HFF-Myc (cell line): ENCODE results near the gene CRYAA.
A peak's percentile ranks its signal among the peaks of the same experiment; 100 is the strongest.

Experiments used
- DNase-seq: peaks from one replicate; pipeline ENCODE4 v3.0.0-alpha.2; 2011; ENCODE audit warnings: low read depth; ENCODE audit errors: extremely low read depth
- H3K4me3 ChIP-seq: replicated peaks from 2 replicates; pipeline ENCODE4 v1.5.1; 2011; ENCODE audit warnings: low read depth, mild to moderate bottlenecking, control low read depth, low read length
- TF ChIP-seq, protein P1 (sequence below): IDR thresholded peaks from 2 replicates; pipeline ENCODE4 v1.5.1; 2012; ENCODE audit warnings: mild to moderate bottlenecking, low read depth, low read length, control low read depth; ENCODE audit errors: missing control alignments

Gene CRYAA

GRCh38 chr21:43193651-43194302 lies 25.0 kb downstream of the CRYAA start:
- peak; percentile 58 for DNase-seq
- H3K4me3 ChIP-seq: no peak overlapping the region
- TF ChIP-seq, protein P1, sequence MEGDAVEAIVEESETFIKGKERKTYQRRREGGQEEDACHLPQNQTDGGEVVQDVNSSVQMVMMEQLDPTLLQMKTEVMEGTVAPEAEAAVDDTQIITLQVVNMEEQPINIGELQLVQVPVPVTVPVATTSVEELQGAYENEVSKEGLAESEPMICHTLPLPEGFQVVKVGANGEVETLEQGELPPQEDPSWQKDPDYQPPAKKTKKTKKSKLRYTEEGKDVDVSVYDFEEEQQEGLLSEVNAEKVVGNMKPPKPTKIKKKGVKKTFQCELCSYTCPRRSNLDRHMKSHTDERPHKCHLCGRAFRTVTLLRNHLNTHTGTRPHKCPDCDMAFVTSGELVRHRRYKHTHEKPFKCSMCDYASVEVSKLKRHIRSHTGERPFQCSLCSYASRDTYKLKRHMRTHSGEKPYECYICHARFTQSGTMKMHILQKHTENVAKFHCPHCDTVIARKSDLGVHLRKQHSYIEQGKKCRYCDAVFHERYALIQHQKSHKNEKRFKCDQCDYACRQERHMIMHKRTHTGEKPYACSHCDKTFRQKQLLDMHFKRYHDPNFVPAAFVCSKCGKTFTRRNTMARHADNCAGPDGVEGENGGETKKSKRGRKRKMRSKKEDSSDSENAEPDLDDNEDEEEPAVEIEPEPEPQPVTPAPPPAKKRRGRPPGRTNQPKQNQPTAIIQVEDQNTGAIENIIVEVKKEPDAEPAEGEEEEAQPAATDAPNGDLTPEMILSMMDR: no peak

- no peak for DNase-seq
- TF ChIP-seq, protein P1: no peak
- H3K4me3 ChIP-seq: no peak overlapping the region
These were observed 25.7 kb downstream of the CRYAA start for GRCh38 chr21:43194303-43195120.

DNA sequence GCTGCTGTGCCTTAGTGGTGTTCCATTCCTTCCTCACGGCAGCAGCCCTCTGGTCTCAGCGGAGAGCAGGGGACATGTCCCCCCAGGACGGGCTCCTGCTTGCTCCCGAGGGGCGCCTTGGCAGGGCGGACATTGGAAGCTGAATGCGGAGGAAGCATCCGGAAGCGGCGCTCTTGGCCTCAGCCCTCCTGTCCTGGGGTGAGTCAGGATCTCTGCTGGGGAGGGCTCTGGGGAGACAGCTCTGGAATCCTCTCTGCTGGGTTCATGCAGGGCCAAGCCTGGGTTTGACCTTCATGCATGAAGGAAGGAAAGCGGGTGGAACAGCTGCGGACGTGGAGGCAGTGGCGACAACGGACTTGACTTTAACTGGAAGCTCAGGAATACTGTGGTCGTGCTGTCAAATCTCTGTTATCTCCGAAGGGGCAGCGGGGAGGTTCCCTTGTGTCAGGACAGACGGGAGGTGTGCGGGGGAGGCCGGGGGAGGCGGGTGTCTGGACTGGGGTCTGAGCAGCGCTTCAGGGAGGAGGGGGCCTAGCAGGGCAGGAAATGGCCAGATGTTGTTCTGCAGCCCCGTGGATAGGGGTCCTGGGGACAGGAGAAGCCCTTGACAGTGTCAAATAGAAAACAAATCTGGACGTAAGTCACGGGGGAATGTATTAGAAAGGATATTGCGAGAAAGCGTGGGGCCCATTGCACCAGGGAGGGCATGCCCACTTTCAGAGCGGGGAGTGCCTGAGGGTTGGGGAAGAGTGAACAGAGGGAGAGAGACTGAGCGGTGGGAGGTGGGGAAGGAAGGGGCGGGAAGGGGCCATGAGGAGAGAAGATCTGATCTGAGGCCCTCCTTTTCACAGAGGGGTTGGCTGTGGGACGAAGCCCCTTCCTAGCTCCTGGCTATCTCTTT lies 26.6 kb downstream of the CRYAA start:
- TF ChIP-seq, protein P1: no peak
- DNase-seq: no peak
- H3K4me3 ChIP-seq: no peak overlapping the region

DNA sequence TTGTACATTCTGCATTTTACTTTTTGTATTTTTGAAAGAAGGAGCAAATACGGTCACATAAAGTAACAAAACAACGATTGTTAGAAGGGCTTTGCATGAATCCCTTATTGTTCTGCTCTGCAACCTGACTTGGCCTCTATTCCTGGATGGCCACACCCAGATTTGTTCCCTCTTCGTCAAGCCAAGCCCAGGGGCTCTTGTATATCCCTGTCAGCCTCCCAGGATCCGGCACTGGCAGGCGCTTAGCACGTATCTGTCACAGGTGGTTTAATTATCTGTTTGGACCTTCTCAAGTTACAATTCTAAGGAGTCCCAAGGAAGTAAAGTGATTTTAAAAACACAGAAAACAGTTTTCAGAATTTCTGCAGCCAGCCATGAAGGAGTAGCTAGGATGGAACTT lies 28.0 kb downstream of the CRYAA start:
- no peak overlapping the region for H3K4me3 ChIP-seq
- DNase-seq: no peak
- TF ChIP-seq, protein P1: no peak

GRCh38 chr21:43198376-43198775 lies 29.6 kb downstream of the CRYAA start:
- no peak overlapping the region for H3K4me3 ChIP-seq
- TF ChIP-seq, protein P1: no peak
- no peak for DNase-seq

DNA sequence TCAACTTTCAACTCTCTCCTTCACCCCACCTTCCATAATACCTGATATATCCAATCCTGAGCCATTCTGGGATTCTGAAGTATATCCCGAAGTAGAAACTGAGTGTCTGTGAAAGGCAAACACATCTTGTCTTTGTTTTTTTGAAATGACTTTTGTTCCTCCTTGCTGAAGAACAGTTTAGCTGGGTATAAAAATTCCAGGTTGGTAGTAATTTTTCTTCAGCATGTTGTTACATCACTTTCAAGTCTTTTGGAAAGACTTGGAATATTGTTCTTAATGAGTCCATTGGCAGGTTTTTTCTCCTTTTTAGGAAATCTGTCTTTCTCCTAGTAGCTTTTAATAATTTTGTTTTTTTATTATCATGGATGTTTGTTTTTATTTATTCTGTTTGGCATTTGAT lies 32.7 kb downstream of the CRYAA start:
- no peak overlapping the region for H3K4me3 ChIP-seq
- no peak for DNase-seq
- TF ChIP-seq, protein P1: no peak
